ENCODE measurements around the gene LRFN4. TPM values are rescaled to one million over a fixed set of nuclear protein-coding genes. Genes with fewer than 3 reads are reported as not detected.
A peak's percentile ranks its signal among the peaks of the same experiment; 100 is the strongest.

The LRFN4 gene
- total and polyA plus RNA-seq, 2 of the 13 experiments (the other 11 are each of a cell fraction or from before 2014, with no cell fraction given) = 1.3 to 6.8 TPM

DNA sequence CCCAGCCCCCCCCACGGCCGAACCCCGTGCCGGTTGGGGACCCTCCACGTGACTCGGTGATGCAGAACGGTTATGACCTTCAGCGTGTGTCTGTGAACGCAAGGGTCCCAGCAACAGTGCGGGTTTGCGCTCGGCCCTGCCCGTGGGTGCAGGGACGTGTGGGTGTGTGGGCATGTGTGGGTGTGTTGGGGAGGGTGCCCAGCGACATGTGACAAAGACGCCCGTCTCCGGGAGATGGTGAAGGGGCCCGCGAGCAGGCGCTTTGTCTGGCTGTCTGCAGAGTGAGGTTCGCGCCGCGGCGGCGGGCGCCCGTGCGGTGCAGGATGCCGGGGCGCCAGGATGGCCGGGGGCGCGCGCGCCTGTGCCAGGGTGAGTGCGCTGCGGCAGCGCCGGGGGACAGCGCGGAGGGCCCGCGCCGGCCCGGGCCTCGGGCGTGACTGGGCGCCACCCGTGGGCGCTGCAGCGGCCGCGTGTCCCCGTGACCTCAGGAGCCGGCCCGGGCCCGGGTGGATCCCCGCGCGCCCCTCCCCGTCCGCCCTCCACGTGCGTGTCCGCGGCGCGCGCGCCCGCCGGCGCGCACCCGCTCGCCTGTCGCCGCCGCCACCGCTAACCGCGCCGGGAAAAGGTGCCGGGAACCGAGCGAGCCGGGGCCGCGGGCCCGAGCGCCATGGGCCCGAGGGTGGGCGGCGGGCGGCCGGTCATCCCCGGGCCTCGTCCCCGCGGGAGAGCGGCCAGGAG is at the start of gene LRFN4 (continued):
- TF ChIP-seq, protein P1, sequence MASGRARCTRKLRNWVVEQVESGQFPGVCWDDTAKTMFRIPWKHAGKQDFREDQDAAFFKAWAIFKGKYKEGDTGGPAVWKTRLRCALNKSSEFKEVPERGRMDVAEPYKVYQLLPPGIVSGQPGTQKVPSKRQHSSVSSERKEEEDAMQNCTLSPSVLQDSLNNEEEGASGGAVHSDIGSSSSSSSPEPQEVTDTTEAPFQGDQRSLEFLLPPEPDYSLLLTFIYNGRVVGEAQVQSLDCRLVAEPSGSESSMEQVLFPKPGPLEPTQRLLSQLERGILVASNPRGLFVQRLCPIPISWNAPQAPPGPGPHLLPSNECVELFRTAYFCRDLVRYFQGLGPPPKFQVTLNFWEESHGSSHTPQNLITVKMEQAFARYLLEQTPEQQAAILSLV (CRISPR knock-in tag; IDR thresholded peaks at IDR 0.05; ENCODE audit: borderline replicate concordance) = no peak
- no peak for TF ChIP-seq KDM5B (CRISPR knock-in tag; IDR thresholded peaks at IDR 0.05; ENCODE audit: borderline replicate concordance)
- TF ChIP-seq RORA (CRISPR knock-in tag; IDR thresholded peaks at IDR 0.05) = no peak
- TF ChIP-seq ELK4 (CRISPR knock-in tag; IDR thresholded peaks at IDR 0.05; ENCODE audit: borderline replicate concordance) = no peak
- TF ChIP-seq YEATS4 (CRISPR knock-in tag; IDR thresholded peaks at IDR 0.05; ENCODE audit: borderline replicate concordance) = peak; percentile 37
- TF ChIP-seq ZNF713 (CRISPR knock-in tag; IDR thresholded peaks at IDR 0.05) = no peak
- TF ChIP-seq ZNF570 (CRISPR knock-in tag; IDR thresholded peaks at IDR 0.05; ENCODE audit: borderline replicate concordance) = no peak
- no peak for TF ChIP-seq RNF2 (conservative IDR thresholded peaks at IDR 0.05; ENCODE audit: low read depth)
- no peak for TF ChIP-seq FIP1L1 (IDR thresholded peaks at IDR 0.05; ENCODE audit: borderline replicate concordance, insufficient read depth, low read depth, low read length)
- TF ChIP-seq ZFY (CRISPR knock-in tag; IDR thresholded peaks at IDR 0.05) = peak; percentile 8; the same call in 1 of the 2 replicates
- TF ChIP-seq, protein P2, sequence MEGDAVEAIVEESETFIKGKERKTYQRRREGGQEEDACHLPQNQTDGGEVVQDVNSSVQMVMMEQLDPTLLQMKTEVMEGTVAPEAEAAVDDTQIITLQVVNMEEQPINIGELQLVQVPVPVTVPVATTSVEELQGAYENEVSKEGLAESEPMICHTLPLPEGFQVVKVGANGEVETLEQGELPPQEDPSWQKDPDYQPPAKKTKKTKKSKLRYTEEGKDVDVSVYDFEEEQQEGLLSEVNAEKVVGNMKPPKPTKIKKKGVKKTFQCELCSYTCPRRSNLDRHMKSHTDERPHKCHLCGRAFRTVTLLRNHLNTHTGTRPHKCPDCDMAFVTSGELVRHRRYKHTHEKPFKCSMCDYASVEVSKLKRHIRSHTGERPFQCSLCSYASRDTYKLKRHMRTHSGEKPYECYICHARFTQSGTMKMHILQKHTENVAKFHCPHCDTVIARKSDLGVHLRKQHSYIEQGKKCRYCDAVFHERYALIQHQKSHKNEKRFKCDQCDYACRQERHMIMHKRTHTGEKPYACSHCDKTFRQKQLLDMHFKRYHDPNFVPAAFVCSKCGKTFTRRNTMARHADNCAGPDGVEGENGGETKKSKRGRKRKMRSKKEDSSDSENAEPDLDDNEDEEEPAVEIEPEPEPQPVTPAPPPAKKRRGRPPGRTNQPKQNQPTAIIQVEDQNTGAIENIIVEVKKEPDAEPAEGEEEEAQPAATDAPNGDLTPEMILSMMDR (CRISPR knock-in tag; IDR thresholded peaks at IDR 0.05) = no peak
- TF ChIP-seq ZNF687 (CRISPR knock-in tag; IDR thresholded peaks at IDR 0.05) = peak; percentile 46
- no peak for TF ChIP-seq ZNF747 (CRISPR knock-in tag; IDR thresholded peaks at IDR 0.05; ENCODE audit: borderline replicate concordance)
- TF ChIP-seq ZNF256 (CRISPR knock-in tag; conservative IDR thresholded peaks at IDR 0.05) = no peak
- no peak for TF ChIP-seq ZNF205 (CRISPR knock-in tag; IDR thresholded peaks at IDR 0.05)
- TF ChIP-seq ZBTB4 (CRISPR knock-in tag; IDR thresholded peaks at IDR 0.05; ENCODE audit: borderline replicate concordance) = no peak
- no peak for TF ChIP-seq HMG20A (CRISPR knock-in tag; IDR thresholded peaks at IDR 0.05; ENCODE audit: borderline replicate concordance)
